ENCODE measurements around the gene SDR42E1. TPM values are rescaled to one million over a fixed set of nuclear protein-coding genes. Genes with fewer than 3 reads are reported as not detected.
"Not testable (repeated sequence)": the region's sequence is repeated elsewhere in the genome, so short reads cannot be mapped to it uniquely, and the experiment has no call there.

The SDR42E1 gene
- polyA plus RNA-seq, 10 donors: 0.25 to 1.9 (median 0.71) TPM

DNA sequence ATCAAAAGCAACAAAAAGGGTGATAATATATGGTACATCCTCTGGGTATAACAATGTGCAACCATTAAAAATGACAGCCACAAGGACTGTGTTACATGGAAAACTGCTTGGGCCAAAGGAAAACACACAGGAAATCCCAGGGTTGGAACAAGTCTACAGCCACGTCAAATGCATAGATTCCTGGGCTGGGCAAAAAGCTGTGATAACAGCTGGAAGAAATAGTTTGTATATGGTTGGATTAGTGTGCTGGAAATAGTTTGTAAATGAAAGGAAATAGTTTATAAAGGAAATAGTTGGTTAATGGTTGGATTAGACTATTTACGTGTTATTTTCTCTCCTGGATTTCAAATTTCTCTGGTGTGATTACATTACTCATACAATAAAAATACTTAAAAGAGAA, 26.4 kb upstream of the SDR42E1 start:
- no peak for DNase-seq

DNA sequence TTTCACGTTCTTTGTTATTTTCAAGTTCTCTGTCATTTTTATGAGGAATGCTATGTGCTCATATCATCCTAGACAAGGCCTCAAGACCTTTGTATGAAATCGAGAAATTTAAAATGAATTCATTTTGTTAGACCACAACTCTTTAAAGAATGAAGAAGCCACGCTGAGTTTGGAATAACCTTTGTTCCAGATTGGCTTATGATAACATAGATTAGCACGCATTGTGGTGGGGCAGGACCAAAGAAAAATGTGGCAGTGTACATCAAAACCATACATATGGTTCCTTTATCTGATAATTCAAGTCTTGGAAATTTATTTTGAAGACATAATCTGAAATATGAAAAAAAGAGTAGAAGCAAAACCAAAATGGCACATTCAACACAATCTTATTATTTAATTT, 26.0 kb upstream of the SDR42E1 start:
- DNase-seq: no peak

DNA sequence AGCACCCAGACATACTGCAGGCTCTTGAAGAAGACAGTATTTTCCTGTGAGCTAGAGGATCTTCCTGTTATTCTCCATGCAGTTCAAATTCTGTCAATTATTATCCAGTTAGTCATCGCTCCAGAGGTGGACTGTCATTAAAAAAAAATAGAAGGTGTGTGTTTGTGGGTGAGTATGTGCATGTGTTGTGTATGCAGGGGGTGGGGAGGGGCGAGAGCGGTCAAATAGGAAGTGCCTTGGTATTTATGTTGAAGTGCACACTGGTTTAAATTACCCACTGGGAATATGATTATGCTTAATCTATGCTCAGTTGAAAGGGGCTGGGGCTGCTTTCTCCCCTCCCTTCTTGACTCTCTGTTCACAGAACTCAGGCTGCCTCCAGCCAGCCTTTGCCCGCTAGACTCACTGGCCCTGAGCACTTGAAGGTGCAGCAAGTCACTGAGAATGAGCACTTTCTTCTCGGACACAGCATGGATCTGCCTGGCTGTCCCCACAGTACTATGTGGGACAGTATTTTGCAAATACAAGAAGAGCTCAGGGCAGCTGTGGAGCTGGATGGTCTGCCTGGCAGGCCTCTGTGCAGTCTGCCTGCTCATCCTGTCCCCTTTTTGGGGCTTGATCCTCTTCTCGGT, 23.8 kb upstream of the SDR42E1 start, which contains the start of gene HSD17B2:
TSS of gene HSD17B2 (plus strand) at position 273 of the 632 bp plus-strand sequence. CDS start at position 445, 172 bp downstream.
- DNase-seq: no peak

DNA sequence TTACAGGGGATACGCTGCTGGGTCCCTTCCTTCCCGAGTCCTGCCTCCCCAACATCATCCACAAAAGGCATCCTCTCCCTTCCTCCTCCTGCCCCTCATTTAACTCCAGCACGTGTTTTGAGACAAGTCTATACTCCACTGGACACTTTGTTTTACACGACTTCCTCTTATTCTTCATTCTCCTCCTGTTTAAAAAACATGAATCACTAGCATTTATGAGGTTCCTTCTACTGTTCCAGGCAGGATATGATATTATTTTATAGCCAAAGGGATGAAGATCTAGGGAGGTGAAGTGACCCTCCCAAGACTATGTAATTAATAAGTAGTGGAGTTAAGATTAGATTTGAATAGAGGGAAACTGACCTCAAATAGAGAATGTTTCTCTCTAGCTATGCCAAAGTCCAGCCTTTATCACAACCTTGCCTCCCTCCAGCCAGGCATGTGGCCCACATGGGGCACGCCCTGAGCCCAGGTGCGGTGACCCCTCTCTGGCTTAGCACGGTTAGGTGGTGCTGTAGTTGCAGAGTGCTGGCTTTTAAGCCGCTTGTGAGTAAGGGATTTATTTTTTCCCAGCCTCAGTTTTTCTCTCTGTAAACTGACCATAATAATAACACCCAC, 22.5 kb upstream of the SDR42E1 start:
- no peak for DNase-seq

GRCh38 chr16:82033006-82033405, 21.7 kb upstream of the SDR42E1 start:
- no peak for DNase-seq

DNA sequence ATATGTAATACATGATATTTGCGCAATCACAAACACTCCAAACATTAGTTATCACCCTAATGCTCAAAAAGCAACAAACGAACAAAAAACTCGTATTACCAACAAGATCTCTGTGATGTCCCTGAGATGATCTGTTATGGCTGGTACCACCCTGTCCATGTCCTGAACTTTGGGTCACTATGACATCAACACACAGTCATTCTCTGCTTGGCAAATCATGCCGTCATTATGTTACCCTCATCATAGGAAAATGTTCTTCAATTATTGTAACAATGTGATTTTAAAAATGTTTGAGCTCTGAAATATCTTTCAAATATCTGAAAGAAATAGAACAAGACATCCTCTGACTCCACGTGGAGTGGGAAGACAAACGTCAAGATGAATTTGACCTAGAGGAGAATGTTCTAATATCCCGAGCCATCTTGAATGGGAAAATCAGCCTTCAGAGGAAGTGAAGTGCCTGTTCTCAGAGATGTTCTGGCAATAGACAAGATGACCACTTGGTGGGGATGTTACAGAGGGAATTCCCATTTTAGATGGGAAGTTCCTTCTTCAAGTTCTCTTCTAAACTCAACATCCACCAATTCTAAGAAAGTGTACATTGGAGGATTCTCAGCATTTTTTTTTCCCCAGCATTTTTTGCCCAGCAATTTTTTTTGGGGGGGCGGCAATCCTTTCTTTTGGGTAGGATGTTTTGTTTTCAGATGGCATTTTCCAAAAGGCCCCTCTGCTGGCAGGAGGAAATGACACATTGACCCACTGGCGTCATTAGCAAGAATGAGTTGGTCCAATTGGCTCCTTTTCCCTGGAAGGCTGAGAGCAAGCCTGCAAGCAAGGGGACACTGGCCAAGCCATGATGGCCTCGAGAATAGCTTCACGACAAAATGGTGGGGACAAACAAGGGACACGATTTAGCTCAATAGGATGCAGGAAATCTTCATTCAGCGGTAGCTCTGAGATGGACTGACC, 20.1 kb upstream of the SDR42E1 start:
- peak; percentile 22 to 48 (median 28) for DNase-seq

GRCh38 chr16:82027629-82028064, 16.4 kb upstream of the SDR42E1 start:
- no peak for DNase-seq

GRCh38 chr16:82024883-82025282, 13.6 kb upstream of the SDR42E1 start:
- DNase-seq: no peak

DNA sequence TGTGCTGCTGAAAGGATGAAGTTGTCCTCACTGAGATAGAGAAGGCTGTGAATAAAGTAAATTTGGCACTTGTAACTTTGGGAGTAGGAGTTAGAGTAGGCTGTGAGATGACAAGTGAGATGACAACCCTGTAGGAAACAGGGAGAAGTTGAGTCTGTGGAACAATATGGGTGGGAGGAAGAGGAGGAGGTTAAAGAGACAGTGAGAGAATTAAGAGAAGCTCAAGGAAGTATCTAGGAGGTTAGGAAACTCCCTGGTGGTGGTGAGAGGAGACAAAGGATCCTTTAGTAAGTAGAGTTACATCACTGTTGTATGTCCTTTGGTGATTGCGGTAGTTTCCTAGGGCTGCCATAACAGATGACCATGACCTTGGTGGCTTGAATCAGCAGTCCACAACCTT, 13.0 kb upstream of the SDR42E1 start:
- DNase-seq: no peak

- DNase-seq: no peak
These were observed 11.9 kb upstream of the SDR42E1 start for GRCh38 chr16:82023206-82023605.

- no peak for DNase-seq
These were observed 8.8 kb upstream of the SDR42E1 start for GRCh38 chr16:82020051-82020450.

- no peak for DNase-seq
These were observed 8.3 kb upstream of the SDR42E1 start for GRCh38 chr16:82019535-82019934.

GRCh38 chr16:82017911-82018568, 6.8 kb upstream of the SDR42E1 start:
- no peak for DNase-seq

DNA sequence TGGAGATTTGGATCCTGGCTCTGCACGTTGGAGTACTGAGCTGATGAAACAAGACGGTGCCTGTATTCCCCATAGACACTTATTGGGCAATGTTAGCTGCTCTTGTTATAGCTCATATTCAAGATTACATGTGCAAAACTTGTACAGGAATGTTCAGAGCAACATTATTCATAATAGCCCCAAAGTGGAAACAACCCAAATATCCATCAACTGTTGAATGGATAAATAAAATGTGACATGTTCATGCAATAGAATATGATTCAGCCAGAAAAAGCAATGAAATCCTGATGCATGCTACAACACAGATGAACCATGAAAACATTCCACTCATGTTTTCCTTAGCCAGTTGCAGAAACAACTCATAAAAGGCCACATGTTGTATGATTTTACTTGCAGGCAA, 5.7 kb upstream of the SDR42E1 start:
- DNase-seq: peak in 2 of 3 donors; percentile 28 to 64

- DNase-seq: peak in 1 of 3 donors; percentile 39
These were observed 5.0 kb upstream of the SDR42E1 start for GRCh38 chr16:82016263-82016662.

DNA sequence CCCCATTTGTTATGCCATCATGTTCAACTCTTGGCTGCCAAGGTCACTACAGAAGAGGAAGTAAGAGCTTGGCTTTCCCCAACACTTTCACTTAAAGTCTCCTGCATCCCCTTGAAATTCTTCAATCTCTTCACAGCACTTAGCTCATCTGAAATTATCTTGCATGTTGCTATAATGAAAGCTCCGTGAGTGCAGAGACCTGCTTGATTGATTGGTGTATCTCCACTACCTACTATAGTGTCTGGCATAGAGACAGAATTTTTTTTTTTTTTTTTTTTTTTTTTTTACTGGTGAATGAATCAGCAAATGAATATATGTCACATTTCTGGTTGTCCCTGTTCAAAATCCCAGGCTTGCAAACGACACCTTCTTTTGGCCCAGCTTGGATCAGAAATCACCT, 1.9 kb upstream of the SDR42E1 start:
- no peak for DNase-seq

DNA sequence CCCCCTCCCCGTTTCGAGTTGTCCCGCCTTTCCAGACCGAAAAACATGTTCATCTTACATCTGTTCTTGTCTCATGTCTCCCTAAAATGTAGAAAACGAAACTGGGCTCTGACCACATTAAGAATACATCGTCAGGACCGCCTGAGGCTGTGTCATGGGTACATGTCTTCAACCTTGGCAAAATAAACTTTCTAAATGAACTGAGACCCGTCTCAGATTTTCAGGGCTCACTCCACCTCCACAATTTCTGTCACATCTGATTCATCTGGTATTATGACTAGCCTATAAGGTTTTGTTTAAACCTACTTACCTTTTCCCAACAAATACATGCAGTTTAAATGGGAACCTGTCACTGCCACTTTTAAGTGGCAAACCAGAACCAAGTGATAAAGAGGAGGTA, 621 bp downstream of the SDR42E1 start:
- DNase-seq: no peak

DNA sequence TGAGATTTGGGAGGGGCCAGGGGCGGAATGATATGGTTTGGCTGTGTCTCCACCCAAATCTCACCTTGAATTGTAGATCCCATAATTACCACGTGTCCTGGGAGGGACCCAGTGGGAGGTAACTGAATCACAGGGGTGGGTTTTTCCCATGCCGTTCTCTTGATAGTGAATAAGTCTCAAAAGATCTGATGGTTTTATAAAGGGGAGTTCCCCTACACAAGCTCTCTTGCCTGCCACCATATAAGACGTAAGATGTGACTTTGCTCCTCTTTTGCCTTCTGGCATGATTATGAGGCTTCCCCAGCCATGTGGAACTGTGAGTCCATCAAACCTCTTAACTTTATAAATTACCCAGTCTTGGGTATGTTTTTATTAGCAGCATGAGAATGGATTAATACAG, 1.5 kb downstream of the SDR42E1 start:
- not testable (repeated sequence) for DNase-seq

GRCh38 chr16:82008957-82009592, 2.2 kb downstream of the SDR42E1 start:
- DNase-seq: no peak

GRCh38 chr16:82007189-82007588, 4.1 kb downstream of the SDR42E1 start:
- no peak for DNase-seq

DNA sequence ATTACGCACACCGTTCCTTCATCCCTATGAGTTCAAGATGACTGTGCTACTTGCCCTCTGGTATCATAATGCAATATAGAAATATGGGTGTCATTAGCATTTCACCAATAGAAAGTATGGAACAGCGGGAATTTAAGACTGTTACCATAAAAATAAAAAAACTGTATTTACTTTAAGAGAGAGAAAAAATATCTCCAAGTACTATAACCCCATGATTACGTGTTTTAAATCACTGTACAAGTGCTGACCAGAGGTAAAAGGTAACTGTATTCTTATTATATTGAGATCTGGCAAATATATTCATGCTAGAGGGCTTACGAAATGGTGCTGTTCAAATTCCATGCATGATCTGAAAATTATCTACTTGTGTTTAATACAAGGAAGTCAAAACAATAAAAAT, 5.2 kb downstream of the SDR42E1 start:
- DNase-seq: no peak

Data from muscle of back (tissue), 11 donors.